Retinal pigment epithelial cell (primary cell): ENCODE measurements around the gene ABCC1.

Experiments used
- DNase-seq: peaks from one replicate; pipeline ENCODE4 v3.0.0-alpha.2; 2010; ENCODE audit warnings: low read depth
- H3K4me3 ChIP-seq: 2 replicates; pipeline ENCODE4 v1.5.1; 2011; ENCODE audit warnings: mild to moderate bottlenecking, low read length, control low read depth, moderate library complexity
- TF ChIP-seq, protein P1 (sequence below): conservative IDR thresholded peaks from 2 replicates; pipeline ENCODE4 v1.5.1; 2011; ENCODE audit warnings: low read depth, low read length, control low read depth, inconsistent platforms

ABCC1 gene

DNA sequence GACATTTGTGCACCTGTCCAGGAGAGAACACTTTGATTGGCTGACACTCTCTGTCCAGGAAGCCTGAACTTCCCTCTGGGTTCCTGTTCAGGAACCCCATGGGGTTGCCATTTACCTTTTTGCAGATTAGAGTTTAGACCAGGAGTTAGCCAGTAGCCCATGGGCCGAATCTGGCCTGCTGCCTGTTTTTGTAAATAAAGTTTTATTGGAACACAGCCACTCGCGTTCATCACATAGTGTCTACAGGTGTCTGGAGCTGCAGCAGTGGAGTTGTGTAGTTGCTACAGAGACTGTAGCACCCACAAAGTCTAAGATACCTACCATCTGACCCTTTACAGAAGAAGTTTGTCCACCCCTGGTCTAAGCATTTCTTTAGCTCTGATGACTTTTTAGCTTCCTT is 70.9 kb downstream of the ABCC1 start:
- no peak overlapping the region for H3K4me3 ChIP-seq
- DNase-seq, result no peak
- TF ChIP-seq, protein P1, sequence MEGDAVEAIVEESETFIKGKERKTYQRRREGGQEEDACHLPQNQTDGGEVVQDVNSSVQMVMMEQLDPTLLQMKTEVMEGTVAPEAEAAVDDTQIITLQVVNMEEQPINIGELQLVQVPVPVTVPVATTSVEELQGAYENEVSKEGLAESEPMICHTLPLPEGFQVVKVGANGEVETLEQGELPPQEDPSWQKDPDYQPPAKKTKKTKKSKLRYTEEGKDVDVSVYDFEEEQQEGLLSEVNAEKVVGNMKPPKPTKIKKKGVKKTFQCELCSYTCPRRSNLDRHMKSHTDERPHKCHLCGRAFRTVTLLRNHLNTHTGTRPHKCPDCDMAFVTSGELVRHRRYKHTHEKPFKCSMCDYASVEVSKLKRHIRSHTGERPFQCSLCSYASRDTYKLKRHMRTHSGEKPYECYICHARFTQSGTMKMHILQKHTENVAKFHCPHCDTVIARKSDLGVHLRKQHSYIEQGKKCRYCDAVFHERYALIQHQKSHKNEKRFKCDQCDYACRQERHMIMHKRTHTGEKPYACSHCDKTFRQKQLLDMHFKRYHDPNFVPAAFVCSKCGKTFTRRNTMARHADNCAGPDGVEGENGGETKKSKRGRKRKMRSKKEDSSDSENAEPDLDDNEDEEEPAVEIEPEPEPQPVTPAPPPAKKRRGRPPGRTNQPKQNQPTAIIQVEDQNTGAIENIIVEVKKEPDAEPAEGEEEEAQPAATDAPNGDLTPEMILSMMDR, result no peak

DNA sequence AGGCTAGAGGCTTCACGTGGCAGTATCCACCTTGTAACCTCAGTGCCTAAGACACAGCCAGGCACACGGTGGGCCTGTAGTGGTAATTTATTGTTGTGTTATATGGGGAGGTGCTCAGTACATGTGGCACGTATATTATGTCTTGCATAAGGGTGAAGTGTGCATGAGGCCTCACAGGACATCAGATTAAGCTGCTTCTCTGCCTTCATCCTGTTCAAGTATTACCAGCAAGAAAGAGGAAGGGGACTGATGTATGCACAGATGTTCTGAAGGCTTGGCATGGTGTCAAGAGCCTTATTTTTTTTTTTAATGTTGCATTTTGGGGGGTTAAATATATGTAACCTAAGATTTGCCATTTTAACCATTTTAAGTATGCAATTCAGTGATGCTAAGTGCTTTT is 71.6 kb downstream of the ABCC1 start:
- no peak overlapping the region for H3K4me3 ChIP-seq
- TF ChIP-seq, protein P1, result no peak
- DNase-seq, result no peak

DNA sequence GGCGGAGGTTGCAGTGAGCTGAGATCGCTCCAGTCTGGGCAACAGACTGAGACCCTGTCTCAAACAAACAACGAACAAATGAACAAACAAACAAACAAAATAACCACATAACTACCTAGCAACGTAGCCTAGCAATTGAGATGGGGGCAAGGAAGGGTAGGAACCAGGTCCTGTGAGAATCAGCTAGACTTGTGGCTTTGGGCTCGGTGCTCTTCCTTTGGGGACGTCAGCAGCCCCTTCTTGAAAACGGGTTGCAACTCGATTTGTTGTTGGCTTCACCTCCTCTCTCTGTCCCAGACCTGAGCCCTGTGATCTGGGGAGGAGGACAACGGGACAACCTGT is 72.2 kb downstream of the ABCC1 start:
- H3K4me3 ChIP-seq, result no peak overlapping the region
- TF ChIP-seq, protein P1, result no peak
- DNase-seq, result no peak

DNA sequence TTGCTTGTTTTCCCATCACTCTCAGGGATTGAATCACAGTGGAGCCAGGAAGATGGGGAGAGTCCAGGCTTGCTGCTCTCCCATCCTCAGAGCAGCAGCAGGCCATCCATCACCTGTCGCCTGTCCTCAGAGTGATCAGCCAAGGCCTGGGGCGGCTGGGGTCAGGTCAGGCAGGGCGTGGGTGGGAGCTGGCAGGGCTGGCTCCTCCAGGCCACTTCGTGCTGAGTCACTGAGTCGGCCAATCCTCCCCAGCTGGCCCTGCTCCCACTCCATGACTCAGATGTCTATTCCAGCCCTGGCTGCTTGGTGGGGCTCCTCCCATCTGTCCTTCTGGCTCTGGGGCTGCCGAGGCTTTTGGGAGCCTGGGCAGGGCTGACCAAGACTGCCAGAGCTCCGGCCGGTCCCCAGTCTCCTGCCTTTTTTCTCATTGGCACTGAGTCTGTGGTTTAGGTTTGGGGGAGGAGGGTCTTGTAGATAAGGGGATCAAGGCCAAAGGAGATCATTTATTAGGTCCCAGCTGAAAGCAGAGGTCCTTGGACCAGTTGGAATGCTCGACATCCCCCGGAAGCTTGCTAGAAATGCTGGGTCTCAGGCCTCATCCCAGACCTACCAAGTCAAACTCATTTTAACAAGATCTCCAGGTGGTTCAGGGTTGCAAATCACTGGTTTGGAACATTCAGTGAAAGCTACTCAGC is 72.7 kb downstream of the ABCC1 start:
- no peak overlapping the region for H3K4me3 ChIP-seq
- TF ChIP-seq, protein P1, result peak; percentile 3
- DNase-seq, result peak; percentile 91

DNA sequence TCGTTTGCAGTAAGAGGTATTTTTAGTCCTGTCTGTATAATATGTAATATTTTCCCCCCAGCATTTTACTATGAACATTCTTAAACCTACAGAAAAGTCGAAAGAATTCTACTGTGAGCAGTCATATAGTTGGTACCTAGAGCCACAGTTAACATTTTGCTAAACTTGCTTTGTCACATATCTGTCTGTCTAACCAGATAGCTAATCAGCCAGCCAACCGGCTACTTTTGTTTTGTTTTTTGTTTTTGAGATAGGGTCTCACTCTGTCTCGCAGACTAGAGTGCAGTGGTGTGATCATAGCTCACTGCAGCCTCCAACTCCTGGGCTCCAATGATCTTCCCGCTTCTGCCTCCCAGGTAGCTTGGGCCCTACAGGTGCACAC is 73.3 kb downstream of the ABCC1 start:
- DNase-seq, result no peak
- TF ChIP-seq, protein P1, result no peak

DNA sequence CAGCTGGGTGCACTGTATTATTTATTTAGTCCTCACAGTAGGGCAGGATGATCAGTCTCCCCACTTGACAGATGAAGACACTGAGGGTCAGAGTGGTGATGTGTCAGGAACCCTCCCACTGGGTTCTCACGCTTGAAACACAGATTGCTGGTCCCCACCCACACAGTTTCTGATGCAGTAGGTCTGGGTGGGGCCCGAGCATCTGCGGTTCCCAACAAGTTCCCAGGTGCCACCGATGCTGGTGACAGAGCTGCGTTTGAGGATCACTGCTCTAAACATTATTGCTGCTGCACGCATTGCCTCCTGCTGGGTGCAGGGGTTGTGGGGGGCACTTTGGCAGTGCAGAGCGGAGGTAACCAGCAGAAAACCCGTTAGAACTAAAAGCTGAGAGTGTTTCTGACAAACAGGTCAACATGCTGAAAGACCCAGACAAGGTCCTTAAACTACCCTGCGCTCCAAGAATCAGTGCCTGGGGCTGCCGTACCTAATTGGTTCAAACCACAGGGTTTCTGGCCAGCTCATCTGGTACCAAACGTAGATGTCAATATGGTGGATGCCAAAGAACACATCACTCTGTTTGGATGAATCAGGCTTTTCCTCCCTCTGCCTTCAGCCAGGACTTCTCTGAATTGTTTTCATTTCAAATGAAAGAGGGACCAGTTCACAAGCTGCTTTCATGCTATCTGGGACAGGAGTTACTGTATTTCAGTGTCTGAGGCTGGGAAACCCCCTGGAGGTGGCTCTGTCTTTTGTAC is 76.0 kb downstream of the ABCC1 start:
- no peak for DNase-seq
- TF ChIP-seq, protein P1, result no peak
- no peak overlapping the region for H3K4me3 ChIP-seq

More for the DNA sequence above, 73.3 kb downstream of the ABCC1 start:
- H3K4me3 ChIP-seq, result no peak overlapping the region
